GM23248 (cell line): ENCODE measurements around the gene WNT7B. TPM values are rescaled to one million over a fixed set of nuclear protein-coding genes. Genes with fewer than 3 reads are reported as not detected.
A peak's percentile ranks its signal among the peaks of the same experiment; 100 is the strongest.

Source experiments
- DNase-seq: peaks from one replicate; pipeline ENCODE4 v3.0.0-alpha.2; 2015
- H2AFZ ChIP-seq: fragments of 200-600 bp; sonication (generic); 2 replicates; pipeline ENCODE4 v1.6.1; 2016; ENCODE audit warnings: antibody characterized with exemption
- H3F3A ChIP-seq: fragments of 200-600 bp; sonication (generic); 2 replicates; pipeline ENCODE4 v1.6.1; 2016; ENCODE audit warnings: mild to moderate bottlenecking, antibody characterized with exemption, mixed run types; ENCODE audit not compliant: insufficient read depth
- H3K27ac ChIP-seq: fragments of 200-600 bp; sonication (generic); 2 replicates; pipeline ENCODE4 v1.5.1; 2016; ENCODE audit warnings: mild to moderate bottlenecking
- H3K27me3 ChIP-seq: fragments of 200-600 bp; sonication (generic); replicated peaks from 2 replicates; pipeline ENCODE4 v1.6.1; 2016; ENCODE audit warnings: mild to moderate bottlenecking; ENCODE audit not compliant: insufficient read depth
- H3K36me3 ChIP-seq: fragments of 200-600 bp; sonication (generic); 2 replicates; pipeline ENCODE4 v1.6.1; 2016; ENCODE audit warnings: low read depth, mild to moderate bottlenecking
- H3K4me1 ChIP-seq: fragments of 200-600 bp; sonication (generic); 2 replicates; pipeline ENCODE4 v1.6.1; 2016; ENCODE audit warnings: mild to moderate bottlenecking; ENCODE audit not compliant: insufficient read depth
- H3K4me2 ChIP-seq: fragments of 200-600 bp; sonication (generic); one replicate; pipeline ENCODE4 v1.6.1; 2016; ENCODE audit warnings: mild to moderate bottlenecking; ENCODE audit not compliant: unreplicated experiment
- H3K4me3 ChIP-seq: fragments of 200-600 bp; sonication (generic); 2 replicates; pipeline ENCODE4 v1.5.1; 2016; ENCODE audit warnings: mild to moderate bottlenecking
- H3K79me2 ChIP-seq: fragments of 200-600 bp; sonication (generic); 2 replicates; pipeline ENCODE4 v1.6.1; 2016; ENCODE audit warnings: mild to moderate bottlenecking; ENCODE audit not compliant: insufficient read depth
- H3K9ac ChIP-seq: fragments of 200-600 bp; sonication (generic); 2 replicates; pipeline ENCODE4 v1.6.1; 2016; ENCODE audit warnings: mild to moderate bottlenecking
- H3K9me2 ChIP-seq: fragments of 200-600 bp; sonication (generic); 2 replicates; pipeline ENCODE4 v1.6.1; 2016; ENCODE audit warnings: mixed run types, mild to moderate bottlenecking, moderate library complexity; ENCODE audit not compliant: insufficient read depth
- H3K9me3 ChIP-seq: fragments of 200-600 bp; sonication (generic); one replicate; pipeline ENCODE4 v1.6.1; 2017; ENCODE audit warnings: low read depth
- H4K20me1 ChIP-seq: fragments of 200-600 bp; sonication (generic); 2 replicates; pipeline ENCODE4 v1.6.0; 2016; ENCODE audit not compliant: insufficient read depth
- EZH2 ChIP-seq: fragments of 200-600 bp; sonication (generic); IDR thresholded peaks from 2 replicates; pipeline ENCODE4 v1.6.1; 2018; ENCODE audit warnings: antibody characterized with exemption, mild to moderate bottlenecking; ENCODE audit not compliant: insufficient read depth, poor library complexity, severe bottlenecking
- EZH2phosphoT487 ChIP-seq: fragments of 200-600 bp; sonication (generic); IDR thresholded peaks from 2 replicates; pipeline ENCODE4 v1.6.1; 2018; ENCODE audit warnings: antibody characterized with exemption, moderate library complexity, mild to moderate bottlenecking, low read depth; ENCODE audit not compliant: insufficient read depth
- WGBS, 2 experiments: methylation state at CpG; one replicate each; pipeline ENCODE4 v1.1.6; 2015 to 2017; ENCODE audit warnings: low lambda C conversion rate in 2 of 2, low coverage in 1 of 2; ENCODE audit errors: missing lambda C conversion rate in 2 of 2; 5-methylcytosine and 5-hydroxymethylcytosine counted together
- in situ Hi-C: fragments of 300-500 bp; cut with MboI; formaldehyde crosslinking; loops from 2 replicates; pipeline ENCODE4 v1.15.0; 2020
- polyA plus RNA-seq: library from polyadenylated mRNA; unstranded; fragments of >200 nt; fragmentation: Nextera tagmentation; extraction: Ambion mirVana; gene quantifications from 2 replicates; pipeline ENCODE4 v1.2.1, GENCODE V29; 2016
- total RNA-seq: library from RNA; depleted of rRNA; stranded (reverse); fragments of >200 nt; shearing (Covaris generic); gene quantifications from 2 replicates; pipeline ENCODE4 v1.2.3, GENCODE V29; 2014

The WNT7B gene
- total and polyA plus RNA-seq, 2 experiments from 2014 or later = not detected

- H3K79me2 ChIP-seq = no peaks in the 10 kb centered on the region
- WGBS, 2 experiments = 59 to 60% methylated on average over 6 of the region's 6 CpGs
- H3K9me2 ChIP-seq = no peaks in the 10 kb centered on the region
- no peaks in the 10 kb centered on the region for H3K36me3 ChIP-seq
- no peak overlapping the region for H3K27ac ChIP-seq
- no peaks in the 10 kb centered on the region for H3F3A ChIP-seq
- H3K4me2 ChIP-seq = no peak overlapping the region
- H3K9ac ChIP-seq = no peak overlapping the region
- peak; percentile 66 for DNase-seq
- in situ Hi-C loops = no loop called here
- TF ChIP-seq EZH2 (no peak), EZH2phosphoT487 (no peak)
- H2AFZ ChIP-seq = no peak overlapping the region
- peaks cover 12% of the 10 kb centered on the region for H3K4me1 ChIP-seq
- H3K9me3 ChIP-seq = no peaks in the 10 kb centered on the region
- no peak overlapping the region for H3K4me3 ChIP-seq
- H3K27me3 ChIP-seq = no peaks in the 10 kb centered on the region; the same call in 1 of the 2 replicates
- no peaks in the 10 kb centered on the region for H4K20me1 ChIP-seq
Measured at GRCh38 chr22:45932071-45932470, 44.9 kb downstream of the WNT7B start.

- H3K79me2 ChIP-seq = no peaks in the 10 kb centered on the region
- no peak overlapping the region for H3K4me2 ChIP-seq
- no peaks in the 10 kb centered on the region for H3F3A ChIP-seq
- DNase-seq = no peak
- H3K9me2 ChIP-seq = no peaks in the 10 kb centered on the region
- H3K4me3 ChIP-seq = no peak overlapping the region
- H3K4me1 ChIP-seq = peaks cover 12% of the 10 kb centered on the region
- no peaks in the 10 kb centered on the region for H4K20me1 ChIP-seq
- in situ Hi-C loops = no loop called here
- WGBS, 2 experiments = 88 to 92% methylated on average over 37 to 38 of the region's 38 CpGs
- TF ChIP-seq EZH2 (no peak), EZH2phosphoT487 (no peak)
- H3K9me3 ChIP-seq = no peaks in the 10 kb centered on the region
- no peaks in the 10 kb centered on the region for H3K36me3 ChIP-seq
- no peak overlapping the region for H2AFZ ChIP-seq
- H3K27me3 ChIP-seq = no peaks in the 10 kb centered on the region
- no peak overlapping the region for H3K27ac ChIP-seq
- no peak overlapping the region for H3K9ac ChIP-seq
Measured at GRCh38 chr22:45931042-45931441, 45.9 kb downstream of the WNT7B start.

GRCh38 chr22:45930324-45930723, 46.6 kb downstream of the WNT7B start:
- H3K4me2 ChIP-seq = no peak overlapping the region
- H3K4me3 ChIP-seq = no peak overlapping the region
- no peak for DNase-seq
- H3F3A ChIP-seq = no peaks in the 10 kb centered on the region
- no peak overlapping the region for H3K27ac ChIP-seq
- WGBS, 2 experiments = 64 to 87% methylated on average over 12 to 13 of the region's 14 CpGs
- no peak overlapping the region for H2AFZ ChIP-seq
- in situ Hi-C loops = no loop called here
- H3K9me2 ChIP-seq = no peaks in the 10 kb centered on the region
- H3K27me3 ChIP-seq = no peaks in the 10 kb centered on the region
- H4K20me1 ChIP-seq = no peaks in the 10 kb centered on the region
- TF ChIP-seq EZH2phosphoT487 (no peak), EZH2 (no peak)
- peaks cover 10% of the 10 kb centered on the region for H3K4me1 ChIP-seq
- no peaks in the 10 kb centered on the region for H3K9me3 ChIP-seq
- H3K9ac ChIP-seq = no peak overlapping the region
- H3K79me2 ChIP-seq = no peaks in the 10 kb centered on the region
- no peaks in the 10 kb centered on the region for H3K36me3 ChIP-seq

- Histone ChIP-seq H3K4me2 (no peak overlapping the region), H3K27me3 (no peaks in the 10 kb centered on the region), H3K36me3 (no peaks in the 10 kb centered on the region), H3K4me3 (no peak overlapping the region), H3K27ac (no peak overlapping the region), H2AFZ (no peak overlapping the region), H3K9me2 (no peaks in the 10 kb centered on the region), H3K9ac (no peak overlapping the region), H3K4me1 (0 out of 2 replicates have a peak, but pooled peaks cover 4% of the 10 kb centered on the region), H3K9me3 (no peaks in the 10 kb centered on the region), H3K79me2 (no peaks in the 10 kb centered on the region), H3F3A (no peaks in the 10 kb centered on the region), H4K20me1 (no peaks in the 10 kb centered on the region)
- TF ChIP-seq EZH2phosphoT487 = no peak
- no peak for TF ChIP-seq EZH2
- 92 to 96% methylated on average over 4 of the region's 4 CpGs for WGBS, 2 experiments
- no peak for DNase-seq
- in situ Hi-C loops = no loop called here
Measured at GRCh38 chr22:45929649-45930048, 47.3 kb downstream of the WNT7B start.
